Fibroblast of gingiva (primary cell): ENCODE measurements around the gene RAPGEF1.
A peak's percentile ranks its signal among the peaks of the same experiment; 100 is the strongest.

Experiments used
- DNase-seq: peaks from one replicate; pipeline ENCODE4 v3.0.0-alpha.2; 2011; ENCODE audit warnings: low read depth

The RAPGEF1 gene

DNA sequence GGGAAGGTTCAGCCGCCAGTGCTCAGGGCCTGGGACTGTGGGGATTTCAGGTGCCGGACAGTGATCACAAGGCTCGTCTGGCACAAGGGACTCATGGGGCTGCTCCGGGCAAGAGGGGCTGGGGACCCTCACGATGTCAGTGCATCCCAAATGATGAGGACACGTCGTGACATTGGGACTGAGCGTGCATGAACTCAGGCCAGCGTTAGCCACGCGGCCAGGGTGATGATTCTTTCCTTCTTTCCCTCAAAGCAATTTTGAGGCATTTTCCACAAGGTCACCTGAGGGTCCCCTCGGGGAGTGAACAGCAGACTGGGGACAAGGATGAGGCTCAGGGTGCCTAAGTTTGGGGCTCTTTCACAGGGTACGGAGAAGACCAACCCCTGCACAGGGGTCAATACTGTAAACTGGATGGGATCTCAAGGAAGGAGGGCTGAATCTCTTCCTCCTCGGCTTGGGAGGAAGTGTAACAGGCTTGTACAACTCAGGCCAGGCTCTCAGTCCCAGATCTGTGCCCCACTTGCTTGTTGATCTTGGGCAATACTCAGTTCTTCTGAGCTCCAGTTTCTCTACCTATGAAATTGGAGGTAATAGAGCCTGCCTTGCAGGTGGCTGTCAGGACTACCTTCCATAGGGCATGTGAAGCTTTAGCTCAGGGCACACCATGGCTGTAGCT lies 116.1 kb downstream of the RAPGEF1 start:
- no peak for DNase-seq

GRCh38 chr9:131622523-131622922 lies 117.4 kb downstream of the RAPGEF1 start:
- DNase-seq, result no peak

DNA sequence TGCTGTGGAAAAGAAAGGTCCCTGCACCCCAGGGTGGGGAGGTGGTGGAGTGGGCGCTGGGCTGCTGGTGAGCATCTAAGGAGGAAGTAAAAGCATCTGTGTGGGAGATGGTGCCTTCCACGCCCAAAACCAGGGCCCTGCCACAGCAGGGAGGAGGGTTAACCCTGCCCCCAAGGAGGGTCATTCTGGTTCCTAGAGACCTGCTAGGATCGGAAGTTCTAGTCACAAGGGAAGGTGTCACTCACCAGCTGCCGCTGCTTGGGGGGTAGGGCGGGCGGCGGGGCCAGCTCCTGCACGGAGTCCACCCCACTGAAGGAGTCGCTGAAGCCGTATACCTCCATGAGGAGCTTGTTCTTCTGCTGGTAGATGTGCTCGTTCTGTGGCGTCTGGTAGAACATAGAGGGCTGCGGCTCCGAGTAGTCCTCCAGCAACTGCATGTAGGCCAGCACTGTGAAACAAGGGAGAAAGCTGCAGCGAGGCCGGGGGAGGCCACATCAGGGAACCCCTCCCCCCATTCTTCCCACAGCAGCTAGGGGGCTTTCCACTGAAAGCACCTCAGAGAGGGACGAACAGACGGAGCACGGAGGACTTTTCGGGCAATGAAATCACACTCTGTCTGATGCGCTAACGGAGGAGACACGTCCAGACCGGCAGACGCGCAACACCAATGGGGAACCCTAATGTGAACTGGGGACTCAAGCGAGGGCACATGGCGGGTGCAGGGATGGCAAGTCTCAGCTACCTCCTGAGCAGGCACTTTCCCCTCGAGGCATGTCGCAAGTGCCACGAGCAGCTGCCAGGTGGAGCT lies 118.1 kb downstream of the RAPGEF1 start:
- DNase-seq, result no peak

DNA sequence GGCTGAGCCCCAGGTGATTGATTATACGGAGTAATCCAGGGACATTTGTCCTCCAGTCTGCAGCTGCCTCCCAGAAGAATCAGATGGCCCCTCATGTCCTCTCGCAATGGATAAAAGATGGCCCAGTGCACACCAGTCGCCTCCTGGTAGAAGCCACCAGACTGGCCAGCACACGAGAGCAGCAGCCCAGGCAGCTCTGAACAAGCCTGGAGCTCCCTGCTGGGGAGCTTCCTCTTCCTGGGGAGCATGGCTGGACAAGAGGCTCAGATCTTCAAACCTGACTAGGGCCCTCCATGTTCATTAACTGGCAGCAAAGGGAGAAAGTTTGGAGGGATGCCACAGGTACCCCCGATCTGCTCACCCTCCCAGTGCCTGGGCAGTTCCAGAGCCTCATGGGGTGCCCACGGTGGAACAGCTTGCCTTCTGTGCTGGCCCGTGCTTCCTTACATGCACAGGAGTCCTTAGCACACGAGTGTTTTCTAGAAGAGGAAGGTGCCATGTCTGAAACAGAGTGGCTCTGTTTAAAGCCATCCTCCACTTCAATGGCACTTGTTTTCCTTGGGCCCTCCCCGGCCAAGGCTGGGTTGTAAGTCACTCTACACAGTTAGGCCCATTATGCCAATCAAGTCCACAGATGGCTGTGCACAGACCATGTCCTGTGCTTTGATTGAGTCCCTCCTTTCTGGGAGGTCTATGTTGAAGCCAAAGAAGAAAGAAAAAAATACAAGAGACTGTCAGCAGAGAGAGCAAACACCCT lies 118.9 kb downstream of the RAPGEF1 start:
- no peak for DNase-seq

DNA sequence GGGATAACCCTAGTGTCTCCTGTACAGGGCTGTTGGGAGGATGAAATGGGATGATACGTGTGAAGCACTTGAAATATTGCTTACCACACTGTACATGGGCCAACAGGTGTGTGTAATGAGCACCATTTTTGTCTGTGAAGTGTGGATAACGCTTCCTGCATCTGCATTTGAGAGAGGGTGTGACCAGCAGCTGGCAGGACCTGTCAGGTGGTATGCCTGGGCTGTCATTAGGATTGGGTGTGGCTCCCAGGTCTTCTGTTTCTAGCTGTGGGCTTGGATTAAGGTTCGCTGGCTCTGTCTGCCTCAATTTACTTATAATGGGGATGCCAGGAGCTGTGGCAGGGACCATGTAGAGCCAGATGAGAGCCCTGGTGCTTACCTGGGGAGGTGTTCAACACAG lies 120.2 kb downstream of the RAPGEF1 start:
- no peak for DNase-seq

- no peak for DNase-seq
These were observed 121.1 kb downstream of the RAPGEF1 start for GRCh38 chr9:131618785-131619184.

GRCh38 chr9:131618071-131618479 lies 121.8 kb downstream of the RAPGEF1 start:
- no peak for DNase-seq

DNA sequence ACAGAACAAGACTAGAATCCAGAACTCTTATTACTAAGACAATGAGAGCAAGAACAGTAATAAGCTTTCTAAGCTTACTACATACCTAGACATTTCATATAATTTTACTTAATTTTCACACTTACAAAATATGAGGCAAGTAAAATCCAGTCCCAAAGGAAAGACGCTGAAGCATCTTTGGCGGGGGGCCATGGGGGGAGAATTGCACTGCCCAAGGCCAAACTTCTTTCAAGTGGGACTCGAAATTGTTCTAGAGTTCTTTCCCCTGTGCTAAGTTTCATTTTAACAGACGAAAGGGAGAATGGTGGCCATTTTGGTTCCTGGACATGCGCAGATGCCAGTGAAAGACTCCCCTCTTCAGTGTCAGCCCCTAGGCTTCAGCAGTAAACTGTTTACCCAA lies 122.3 kb downstream of the RAPGEF1 start:
- DNase-seq, result no peak

GRCh38 chr9:131616983-131617604 lies 122.8 kb downstream of the RAPGEF1 start:
- peak; percentile 50 for DNase-seq

GRCh38 chr9:131614340-131614915 lies 125.4 kb downstream of the RAPGEF1 start:
- no peak for DNase-seq

GRCh38 chr9:131613921-131614320 lies 126.0 kb downstream of the RAPGEF1 start:
- no peak for DNase-seq

DNA sequence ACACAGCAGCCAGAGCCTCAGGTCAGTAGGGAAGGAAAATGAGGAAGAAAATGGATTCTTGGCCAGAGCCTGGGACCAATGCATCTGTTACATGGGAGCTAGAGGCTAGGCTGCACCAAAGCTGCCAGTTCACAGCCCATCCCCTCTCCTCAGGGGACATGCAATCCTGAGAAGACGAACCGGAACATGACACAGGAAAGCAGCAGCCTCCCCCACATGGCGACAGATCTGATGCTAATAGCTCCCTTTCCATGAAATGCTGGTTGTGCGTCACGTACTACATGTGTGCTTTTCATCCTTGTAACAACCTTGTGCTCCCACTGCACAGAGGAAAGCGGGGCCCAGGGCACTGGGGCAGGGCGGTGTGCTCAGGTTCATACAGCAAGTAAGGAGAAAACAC lies 127.0 kb downstream of the RAPGEF1 start:
- DNase-seq, result no peak

- no peak for DNase-seq
These were observed 128.1 kb downstream of the RAPGEF1 start for GRCh38 chr9:131611586-131612315.

- peak; percentile 89 for DNase-seq
These were observed 129.6 kb downstream of the RAPGEF1 start for GRCh38 chr9:131610231-131610761.

GRCh38 chr9:131609099-131609830 lies 130.6 kb downstream of the RAPGEF1 start:
- peak; percentile 68 for DNase-seq

- peak; percentile 81 for DNase-seq
These were observed 131.3 kb downstream of the RAPGEF1 start for GRCh38 chr9:131608493-131609037.

- no peak for DNase-seq
These were observed 132.3 kb downstream of the RAPGEF1 start for GRCh38 chr9:131607591-131607990.

- no peak for DNase-seq
These were observed 132.8 kb downstream of the RAPGEF1 start for GRCh38 chr9:131606896-131607567.
